ENCODE results near the gene AKAP13. TPM values are rescaled to one million over a fixed set of nuclear protein-coding genes. Genes with fewer than 3 reads are reported as not detected.
A peak's percentile ranks its signal among the peaks of the same experiment; 100 is the strongest.

Gene AKAP13
- total RNA-seq, 2 experiments from 2014 or later = 85.1 to 104 TPM

DNA sequence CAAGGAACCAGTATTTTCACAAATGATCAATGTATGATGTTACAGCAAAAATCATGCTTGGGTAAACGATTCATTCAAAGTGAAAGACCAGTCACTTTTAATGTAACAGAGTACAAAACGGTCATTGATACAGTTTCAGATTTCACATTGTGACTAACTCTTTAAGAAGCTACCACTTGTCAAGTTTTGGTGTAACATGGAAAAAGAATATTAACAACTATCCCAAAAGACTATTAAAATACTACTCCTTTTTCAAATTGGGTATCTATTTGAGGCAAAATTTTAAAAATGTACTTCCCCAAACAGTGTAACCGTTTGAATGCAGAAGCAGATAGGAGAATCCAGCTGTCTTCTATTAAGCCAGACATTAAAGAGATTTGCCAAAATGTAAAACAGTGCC lies 31.7 kb downstream of the AKAP13 start:
- peak; percentile 18 for ATAC-seq
- peak overlapping the region; percentile 59 for H3K27ac Mint-ChIP-seq
- H3K9me3 Mint-ChIP-seq (ENCODE audit: low read depth) = no peaks in the 10 kb centered on the region
- intact Hi-C loops (cut with DNase I, micrococcal nuclease) = loop anchor here (2.0 to 10.0 kb wide), 8 partner anchors 31 to 380 kb away; partner anchors contain the start of gene KLHL25 (in 1 of the 2)
- peaks cover 8% of the 10 kb centered on the region for H3K36me3 Mint-ChIP-seq (ENCODE audit: low read depth)
- peaks cover 82% of the 10 kb centered on the region for H3K4me1 Mint-ChIP-seq
- no peak overlapping the region for H3K4me3 Mint-ChIP-seq
- no peaks in the 10 kb centered on the region for H3K27me3 Mint-ChIP-seq
- ChIA-PET CTCF (interaction anchor here (0.6 to 3.2 kb wide), 14 partner anchors 7 to 376 kb away, joined by 3 to 24 read pairs (median 5); partner anchors contain the start of gene AKAP13), POLR2A (interaction anchor here (0.6 to 1.6 kb wide), 4 partner anchors 9 to 425 kb away, joined by 3 to 11 read pairs (median 4); partner anchors contain the start of gene AKAP13)
- DNase-seq = no peak

DNA sequence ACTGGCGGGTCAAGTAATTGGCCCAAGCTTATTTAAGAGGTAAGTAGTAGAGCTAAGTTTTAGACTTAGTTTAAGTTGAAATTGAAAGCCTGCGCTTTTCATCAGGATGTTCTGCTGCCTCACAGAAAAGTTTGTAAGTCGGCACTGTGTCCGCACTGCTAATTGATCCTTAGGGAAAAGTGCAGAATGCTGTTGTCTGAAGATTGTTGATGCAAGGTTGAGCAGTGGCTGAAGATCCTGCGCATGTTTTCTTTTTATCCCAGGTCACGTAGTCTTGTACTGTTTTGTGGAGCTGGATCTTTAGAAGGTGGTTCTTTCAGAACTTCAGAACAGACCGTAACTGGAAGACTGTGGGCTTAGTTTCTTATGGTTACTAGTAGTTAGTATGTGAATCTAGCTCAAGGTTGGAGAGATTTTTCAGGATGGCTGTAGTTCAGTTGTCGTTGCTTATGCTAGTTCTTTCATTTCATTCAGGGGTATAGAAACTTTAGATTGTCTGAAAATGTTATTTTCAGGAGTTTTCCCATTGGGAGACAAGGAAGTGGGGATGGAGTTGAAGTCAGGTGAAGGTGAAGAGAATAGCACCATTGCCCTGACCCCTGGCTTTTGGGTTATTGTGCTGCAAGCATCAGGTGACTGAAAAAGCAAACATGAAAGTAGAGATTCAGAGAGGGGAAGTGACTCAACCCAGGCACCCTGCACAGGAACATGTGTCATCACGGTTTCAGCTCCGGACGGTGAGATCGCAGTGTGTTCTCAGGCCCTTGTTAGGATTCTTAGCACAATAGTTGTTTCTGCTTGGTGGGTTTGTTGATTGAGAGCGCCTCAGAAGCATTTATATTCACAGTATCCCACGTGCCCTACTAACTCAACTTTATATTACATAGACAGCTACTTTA lies 32.8 kb downstream of the AKAP13 start:
- DNase-seq (peak; percentile 88), ATAC-seq (peak; percentile 95)
- peaks cover 79% of the 10 kb centered on the region for H3K4me1 Mint-ChIP-seq
- ChIA-PET CTCF (interaction anchor here (0.7 to 3.7 kb wide), 17 partner anchors 8 to 169 kb away, joined by 3 to 24 read pairs (median 5); no protein-coding TSS in a partner anchor), POLR2A (interaction anchor here (0.5 to 1.6 kb wide), 5 partner anchors 7 to 205 kb away, joined by 3 to 4 read pairs (median 3); partner anchors contain the start of gene AKAP13)
- intact Hi-C loops (cut with DNase I, micrococcal nuclease) = loop anchor here (1.0 to 10.0 kb wide), 12 partner anchors 30 to 379 kb away; partner anchors contain the start of genes AKAP13 (in 1 of the 2) and KLHL25 (in 1 of the 2)
- H3K4me3 Mint-ChIP-seq = peak overlapping the region; percentile 16
- H3K27ac Mint-ChIP-seq = peak overlapping the region; percentile 77
- peaks cover 8% of the 10 kb centered on the region for H3K36me3 Mint-ChIP-seq (ENCODE audit: low read depth)
- H3K9me3 Mint-ChIP-seq (ENCODE audit: low read depth) = no peaks in the 10 kb centered on the region
- no peaks in the 10 kb centered on the region for H3K27me3 Mint-ChIP-seq

DNA sequence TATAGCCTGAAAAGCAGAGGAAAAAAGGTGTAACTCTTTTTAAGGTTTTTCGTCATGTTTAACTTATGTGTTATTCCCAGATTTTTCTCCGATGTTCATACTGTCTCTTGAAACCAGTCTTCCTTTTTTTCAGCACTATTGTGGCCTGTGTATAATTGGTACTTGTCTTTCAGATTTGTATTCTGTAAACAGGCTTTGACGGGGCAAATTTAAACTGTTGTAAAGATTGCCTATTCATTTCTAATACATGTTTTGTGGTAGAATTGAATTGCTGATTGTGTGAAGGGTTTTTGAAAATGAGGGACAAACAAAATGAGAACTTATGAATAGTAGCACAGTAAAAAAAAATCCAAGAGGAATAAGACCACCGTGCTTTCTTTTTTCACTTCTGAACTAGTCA lies 33.6 kb downstream of the AKAP13 start:
- Mint-ChIP-seq H3K4me1 (peaks cover 78% of the 10 kb centered on the region), H3K36me3 (ENCODE audit: low read depth) (peaks cover 8% of the 10 kb centered on the region), H3K4me3 (peak overlapping the region; percentile 15), H3K9me3 (ENCODE audit: low read depth) (no peaks in the 10 kb centered on the region), H3K27ac (peak overlapping the region; percentile 72), H3K27me3 (no peaks in the 10 kb centered on the region)
- no peak for DNase-seq
- intact Hi-C loops (cut with DNase I, micrococcal nuclease) = loop anchor here (1.0 to 10.0 kb wide), 4 partner anchors 97 to 378 kb away; partner anchors contain the start of gene KLHL25 (in 1 of the 2)
- ChIA-PET CTCF (interaction anchor here (0.6 to 3.7 kb wide), 15 partner anchors 9 to 168 kb away, joined by 3 to 24 read pairs (median 5); partner anchors contain the start of gene AKAP13), POLR2A (interaction anchor here (0.6 kb wide), 1 partner anchor 1425 kb away, joined by 3 read pairs; no protein-coding TSS in a partner anchor)
- no peak for ATAC-seq

DNA sequence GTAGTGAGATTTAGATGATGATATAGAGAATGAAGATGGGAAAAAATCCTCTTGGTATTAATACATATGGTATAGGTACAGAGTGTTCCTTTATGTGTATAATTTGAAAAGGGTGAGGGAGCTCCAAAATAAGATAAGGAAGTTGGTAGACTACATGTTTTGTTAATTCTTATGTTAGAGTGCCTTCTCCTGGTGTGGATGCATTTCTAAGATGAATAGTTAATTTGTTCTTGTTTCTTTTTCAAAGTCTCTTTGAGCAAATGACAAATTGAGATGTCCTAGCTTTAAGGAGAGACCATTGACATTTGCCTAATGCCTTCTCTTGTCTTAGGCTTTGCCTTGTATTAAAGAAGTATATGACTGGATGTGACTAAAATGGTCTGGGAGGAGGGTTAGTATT lies 34.1 kb downstream of the AKAP13 start:
- Mint-ChIP-seq H3K4me1 (peaks cover 82% of the 10 kb centered on the region), H3K4me3 (no peak overlapping the region), H3K36me3 (ENCODE audit: low read depth) (peaks cover 8% of the 10 kb centered on the region), H3K9me3 (ENCODE audit: low read depth) (no peaks in the 10 kb centered on the region), H3K27me3 (no peaks in the 10 kb centered on the region), H3K27ac (peak overlapping the region; percentile 63)
- ChIA-PET POLR2A (interaction anchor here (0.6 kb wide), 1 partner anchor 1424 kb away, joined by 3 read pairs; no protein-coding TSS in a partner anchor), CTCF (interaction anchor here (0.6 to 3.7 kb wide), 16 partner anchors 10 to 167 kb away, joined by 3 to 24 read pairs (median 4); partner anchors contain the start of gene AKAP13)
- ATAC-seq = no peak
- DNase-seq = no peak
- intact Hi-C loops (cut with DNase I, micrococcal nuclease) = loop anchor here (1.0 to 10.0 kb wide), 4 partner anchors 97 to 378 kb away; partner anchors contain the start of gene KLHL25 (in 1 of the 2)

DNA sequence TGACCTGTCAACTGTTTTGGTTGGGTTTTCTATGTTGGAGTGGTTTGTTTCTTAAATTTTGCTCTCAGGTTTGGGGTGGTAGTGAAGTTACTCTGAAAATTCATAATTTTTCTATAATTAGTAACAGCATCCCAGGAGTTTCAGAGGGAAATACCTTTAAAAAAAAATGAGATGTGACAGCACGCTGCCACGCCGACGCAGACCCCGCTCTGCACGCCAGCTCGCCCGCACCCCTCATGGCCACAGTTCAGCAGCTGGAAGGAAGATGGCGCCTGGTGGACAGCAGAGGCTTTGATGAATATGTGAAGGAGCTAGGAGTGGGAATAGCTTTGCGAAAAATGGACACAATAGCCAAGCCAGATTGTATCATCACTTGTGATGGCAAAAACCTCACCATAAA lies 34.6 kb downstream of the AKAP13 start:
- peaks cover 8% of the 10 kb centered on the region for H3K36me3 Mint-ChIP-seq (ENCODE audit: low read depth)
- no peaks in the 10 kb centered on the region for H3K9me3 Mint-ChIP-seq (ENCODE audit: low read depth)
- no peaks in the 10 kb centered on the region for H3K27me3 Mint-ChIP-seq
- ATAC-seq = no peak
- H3K27ac Mint-ChIP-seq = peak overlapping the region; percentile 63
- peaks cover 80% of the 10 kb centered on the region for H3K4me1 Mint-ChIP-seq
- ChIA-PET CTCF (interaction anchor here (0.6 to 3.7 kb wide), 10 partner anchors 10 to 118 kb away, joined by 3 to 24 read pairs (median 6); partner anchors contain the start of gene AKAP13), POLR2A (no interaction called here)
- no peak for DNase-seq
- intact Hi-C loops (cut with DNase I, micrococcal nuclease) = loop anchor here (1.0 to 10.0 kb wide), 4 partner anchors 98 to 377 kb away; partner anchors contain the start of gene KLHL25 (in 1 of the 2)
- no peak overlapping the region for H3K4me3 Mint-ChIP-seq

DNA sequence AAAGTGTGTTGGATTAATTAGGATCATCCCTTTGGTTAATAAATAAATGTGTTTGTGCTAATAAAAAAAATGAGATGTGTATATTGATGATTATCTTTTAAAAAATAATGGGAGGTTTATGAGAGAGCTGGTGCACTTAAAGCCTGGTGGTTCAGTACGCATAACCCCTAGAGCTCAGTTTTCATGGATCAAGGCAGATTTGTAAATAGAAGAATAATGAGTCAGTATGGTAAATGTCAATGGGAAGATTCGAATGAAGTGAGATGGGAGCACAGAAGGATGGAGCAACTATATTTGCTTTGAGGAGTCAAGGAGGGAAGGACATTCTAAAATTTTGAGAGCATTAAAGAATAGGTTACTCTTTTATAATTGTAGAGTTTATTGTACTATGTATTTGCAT lies 35.4 kb downstream of the AKAP13 start:
- ATAC-seq = no peak
- H3K9me3 Mint-ChIP-seq (ENCODE audit: low read depth) = no peaks in the 10 kb centered on the region
- peaks cover 80% of the 10 kb centered on the region for H3K4me1 Mint-ChIP-seq
- H3K27ac Mint-ChIP-seq = no peak overlapping the region
- CTCF ChIA-PET = interaction anchor here (1.4 to 3.7 kb wide), 3 partner anchors 11 to 103 kb away, joined by 6 to 22 read pairs (median 7); no protein-coding TSS in a partner anchor
- intact Hi-C loops (cut with DNase I, micrococcal nuclease) = loop anchor here in 1 of 2 experiments (10.0 kb wide), 1 partner anchor 341 kb away; no protein-coding TSS in a partner anchor
- DNase-seq = no peak
- POLR2A ChIA-PET = no interaction called here
- no peaks in the 10 kb centered on the region for H3K36me3 Mint-ChIP-seq (ENCODE audit: low read depth)
- H3K27me3 Mint-ChIP-seq = no peaks in the 10 kb centered on the region
- H3K4me3 Mint-ChIP-seq = no peak overlapping the region

DNA sequence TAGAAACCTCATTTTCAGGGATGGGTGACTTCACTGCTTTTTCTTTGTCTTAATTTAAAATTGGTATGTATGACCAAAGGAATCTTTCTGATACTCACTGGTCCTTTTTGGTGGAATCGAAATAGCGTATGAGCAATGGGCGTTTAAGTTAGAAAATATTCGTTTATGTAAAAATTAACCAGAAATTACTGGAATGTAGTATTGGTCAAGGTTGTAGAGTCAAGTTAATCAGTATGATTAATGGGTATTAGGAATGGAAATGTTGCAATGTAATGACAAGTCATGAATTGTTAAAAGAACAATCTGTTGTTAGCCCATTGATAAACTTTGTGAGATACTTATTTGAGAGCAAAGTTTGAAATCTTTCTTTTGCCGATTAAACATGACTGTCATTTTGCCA lies 36.9 kb downstream of the AKAP13 start:
- no peaks in the 10 kb centered on the region for H3K9me3 Mint-ChIP-seq (ENCODE audit: low read depth)
- intact Hi-C loops (cut with DNase I, micrococcal nuclease) = loop anchor here in 1 of 2 experiments (10.0 kb wide), 1 partner anchor 342 kb away; no protein-coding TSS in a partner anchor
- no peaks in the 10 kb centered on the region for H3K27me3 Mint-ChIP-seq
- no peaks in the 10 kb centered on the region for H3K36me3 Mint-ChIP-seq (ENCODE audit: low read depth)
- ChIA-PET CTCF (interaction anchor here (0.8 to 2.8 kb wide), 3 partner anchors 13 to 121 kb away, joined by 3 to 11 read pairs (median 5); no protein-coding TSS in a partner anchor), POLR2A (no interaction called here)
- no peak overlapping the region for H3K27ac Mint-ChIP-seq
- ATAC-seq (no peak), DNase-seq (no peak)
- H3K4me3 Mint-ChIP-seq = no peak overlapping the region
- H3K4me1 Mint-ChIP-seq = peaks cover 80% of the 10 kb centered on the region

DNA sequence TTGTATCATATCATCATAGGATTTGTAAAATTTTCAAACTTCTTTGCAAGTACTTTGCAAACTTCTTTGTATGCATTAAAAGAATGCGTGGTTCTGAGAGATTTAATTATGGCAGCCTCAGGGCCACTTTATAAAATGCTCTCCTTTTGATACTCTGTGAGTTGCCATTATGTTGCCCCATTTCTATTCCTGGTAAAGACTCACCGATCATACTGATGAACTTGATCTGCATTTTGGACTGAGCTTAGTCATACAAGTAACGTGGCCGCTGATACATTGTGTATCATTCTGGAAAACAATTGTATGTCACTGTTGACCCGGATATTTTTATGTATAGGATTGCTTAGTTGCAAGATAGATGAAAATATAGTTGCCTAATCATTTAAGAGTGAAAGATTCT lies 38.8 kb downstream of the AKAP13 start:
- peaks cover 80% of the 10 kb centered on the region for H3K4me1 Mint-ChIP-seq

DNA sequence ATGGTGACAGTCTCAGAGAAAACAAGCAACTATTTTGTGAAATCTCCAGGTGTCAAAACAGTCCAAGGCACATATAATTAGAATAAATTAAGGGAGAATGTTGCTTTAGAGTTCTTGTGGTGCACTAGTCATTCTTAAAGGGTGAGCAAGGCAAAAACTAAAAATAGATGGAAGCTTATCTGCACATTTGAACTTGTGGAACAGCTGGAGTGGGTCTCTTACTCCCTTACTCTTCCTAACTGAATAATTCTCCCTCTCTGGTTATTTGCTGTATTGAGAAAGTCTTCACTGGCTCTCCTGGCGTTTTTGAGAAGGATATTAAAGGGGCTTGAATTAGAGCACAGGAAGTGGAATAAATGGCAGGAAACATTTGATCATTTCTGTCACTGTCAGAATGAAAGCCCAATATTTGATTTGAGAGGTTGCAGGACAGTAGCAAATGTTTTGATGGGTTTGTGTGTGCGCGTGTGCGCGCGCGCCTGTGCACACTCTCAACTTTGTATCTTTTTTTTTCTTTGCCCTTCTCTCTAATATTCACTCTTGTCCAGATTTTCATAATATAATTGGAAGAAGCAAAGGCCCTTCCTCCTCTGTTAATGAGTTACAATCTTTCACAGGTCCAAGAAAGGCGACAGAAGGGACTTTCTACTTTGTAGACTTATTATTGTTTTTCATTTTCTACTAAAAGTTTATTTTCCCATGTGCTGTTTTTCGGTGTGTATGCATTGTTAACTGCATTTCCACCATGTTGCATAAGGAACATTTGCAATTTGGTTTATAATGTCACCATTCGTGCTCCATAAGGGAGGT lies 40.9 kb downstream of the AKAP13 start:
- Mint-ChIP-seq H3K4me1 (peaks cover 71% of the 10 kb centered on the region), H3K4me3 (no peak overlapping the region), H3K36me3 (ENCODE audit: low read depth) (no peaks in the 10 kb centered on the region), H3K27me3 (no peaks in the 10 kb centered on the region), H3K9me3 (ENCODE audit: low read depth) (no peaks in the 10 kb centered on the region), H3K27ac (peak overlapping the region; percentile 2)
- no peak for DNase-seq
- CTCF ChIA-PET = interaction anchor here (1.8 kb wide), 1 partner anchor 19 kb away, joined by 4 read pairs; no protein-coding TSS in a partner anchor
- POLR2A ChIA-PET = interaction anchor here (1.2 kb wide), 1 partner anchor 9 kb away, joined by 3 read pairs; no protein-coding TSS in a partner anchor
- intact Hi-C loops (cut with DNase I, micrococcal nuclease) = no loop called here
- ATAC-seq = peak; percentile 40

More for the DNA sequence above, 38.8 kb downstream of the AKAP13 start:
- Mint-ChIP-seq H3K27ac (peak overlapping the region; percentile 16), H3K4me3 (no peak overlapping the region), H3K27me3 (no peaks in the 10 kb centered on the region), H3K36me3 (ENCODE audit: low read depth) (no peaks in the 10 kb centered on the region), H3K9me3 (ENCODE audit: low read depth) (no peaks in the 10 kb centered on the region)
- POLR2A ChIA-PET = no interaction called here
- intact Hi-C loops (cut with DNase I, micrococcal nuclease) = loop anchor here in 1 of 2 experiments (10.0 kb wide), 1 partner anchor 344 kb away; no protein-coding TSS in a partner anchor
- ATAC-seq = peak; percentile 67
- DNase-seq = no peak
- CTCF ChIA-PET = interaction anchor here (0.6 to 1.8 kb wide), 3 partner anchors 21 to 122 kb away, joined by 3 to 5 read pairs (median 4); no protein-coding TSS in a partner anchor

DNA sequence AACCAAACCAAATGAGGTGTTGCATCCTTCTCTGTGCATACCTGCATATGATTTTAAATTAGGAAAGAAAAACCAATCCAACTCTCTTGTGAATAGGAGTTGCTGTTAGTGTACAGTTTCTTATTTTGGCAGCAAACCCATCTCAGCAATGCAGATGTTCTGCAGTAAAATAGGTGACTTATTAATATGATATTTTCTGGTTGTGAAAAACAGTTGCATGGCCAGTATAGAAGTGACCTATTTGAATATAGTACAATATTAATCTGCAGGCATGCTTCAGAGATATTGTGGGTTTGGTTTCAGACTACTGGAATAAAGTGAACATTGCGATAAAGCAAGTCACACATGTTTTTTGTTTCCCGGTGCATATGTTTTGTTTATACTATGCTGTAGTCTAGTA lies 42.2 kb downstream of the AKAP13 start:
- Mint-ChIP-seq H3K4me3 (no peak overlapping the region), H3K27ac (no peak overlapping the region), H3K36me3 (ENCODE audit: low read depth) (no peaks in the 10 kb centered on the region), H3K4me1 (peaks cover 69% of the 10 kb centered on the region), H3K9me3 (ENCODE audit: low read depth) (no peaks in the 10 kb centered on the region), H3K27me3 (no peaks in the 10 kb centered on the region)
- POLR2A ChIA-PET = no interaction called here
- intact Hi-C loops (cut with DNase I, micrococcal nuclease) = no loop called here
- CTCF ChIA-PET = no interaction called here
- DNase-seq = no peak
- no peak for ATAC-seq

All from activated CD4-positive, alpha-beta T cell treated with anti-CD3 and anti-CD28 coated beads for 36 hours (primary cell).